HepG2 (cell line): ENCODE results near the gene SIK2. TPM values are rescaled to one million over a fixed set of nuclear protein-coding genes. Genes with fewer than 3 reads are reported as not detected.

ENCODE experiments used
- ATAC-seq: fragments of 200-7000 bp; cut with Tn5 transposase; 3 replicates; pipeline ENCODE4 v1.9.1; 2020; ENCODE audit warnings: mild to moderate bottlenecking, moderate library complexity
- BruUV-seq: library from RNA; stranded (reverse); fragments of 400-500 nt; replicated peaks from 2 replicates; lab custom pipeline; 2021; lab: Mats Ljungman, UMichigan
- CTCF ChIA-PET: fragments of 300-600 bp; formaldehyde crosslinking; extraction: SDS; loops from one replicate; lab custom pipeline; 2021; ENCODE audit warnings: low total read pairs, inconsistent platforms, low intra/inter-chr PET ratio; lab: Yijun Ruan, JAX
- POLR2A ChIA-PET: fragments of 350-600 bp; sonication (Branson Sonifier 250); formaldehyde crosslinking; loops from one replicate; lab custom pipeline; 2020; ENCODE audit warnings: antibody characterized with exemption, inconsistent platforms; lab: Yijun Ruan, JAX
- DNase-seq: peaks from one replicate; pipeline ENCODE4 v3.0.0-alpha.2; 2015; ENCODE audit warnings: low spot score
- FAIRE-seq: peaks from 3 replicates; lab custom pipeline; 2011; peaks lifted over from hg19 to GRCh38; lab: Jason Lieb, UNC
- H2AFZ ChIP-seq: one replicate; pipeline ENCODE4 v1.6.1; 2011; ENCODE audit warnings: low read length, inconsistent platforms
- H3K27ac ChIP-seq: fragments of 300-600 bp; 3 replicates; pipeline ENCODE4 v1.8.0; 2011; ENCODE audit warnings: mixed run types, mild to moderate bottlenecking, mixed read lengths, low read length, inconsistent platforms; ENCODE audit not compliant: insufficient read depth; ENCODE audit errors: extremely low read length
- H3K27me3 ChIP-seq, 2 experiments: fragments of 200-600 bp in 1 of 2; 2 replicates in 1 of 2; 3 replicates in 1 of 2; pipeline versions ENCODE4 v1.6.0 to v1.8.0; 2011; ENCODE audit warnings: low read length in 2 of 2, mild to moderate bottlenecking in 2 of 2, moderate library complexity in 2 of 2, inconsistent platforms in 1 of 2; ENCODE audit not compliant: insufficient read depth in 2 of 2, control insufficient read depth in 1 of 2
- H3K36me3 ChIP-seq, 2 experiments: fragments of 200-600 bp in 1 of 2; replicated peaks in 1 of 2; 2 replicates in 1 of 2; 3 replicates in 1 of 2; pipeline versions ENCODE4 v1.5.1 to v1.8.0; 2011; ENCODE audit warnings: low read length in 2 of 2, inconsistent platforms in 1 of 2; ENCODE audit not compliant: insufficient read depth in 2 of 2, control insufficient read depth in 1 of 2
- H3K4me1 ChIP-seq: 2 replicates; pipeline ENCODE4 v1.5.1; 2012; ENCODE audit warnings: low read length, inconsistent platforms; ENCODE audit not compliant: insufficient read depth
- H3K4me2 ChIP-seq: 2 replicates; pipeline ENCODE4 v1.6.0; 2011; ENCODE audit warnings: low read depth, low read length, inconsistent platforms
- H3K4me3 ChIP-seq, 3 experiments: fragments of 200-600 bp in 1 of 3; sonication (generic), shearing (Covaris generic) in 1 of 3; replicated peaks in 1 of 3; 2 replicates each; pipeline ENCODE4 v1.5.1; 2011 to 2016; ENCODE audit warnings: low read length in 3 of 3, inconsistent platforms in 2 of 3, low read depth in 2 of 3, mild to moderate bottlenecking in 2 of 3, control low read depth in 1 of 3, mixed read lengths in 1 of 3; ENCODE audit not compliant: insufficient read depth in 1 of 3
- H3K79me2 ChIP-seq: one replicate; pipeline ENCODE4 v1.6.1; 2011; ENCODE audit warnings: low read length, inconsistent platforms; ENCODE audit not compliant: insufficient read depth
- H3K9ac ChIP-seq: 2 replicates; pipeline ENCODE4 v1.6.0; 2011; ENCODE audit warnings: mild to moderate bottlenecking, low read depth, low read length, inconsistent platforms; ENCODE audit not compliant: insufficient read depth
- H3K9me3 ChIP-seq: 2 replicates; pipeline ENCODE4 v1.5.1; 2012; ENCODE audit warnings: mild to moderate bottlenecking, low read length
- H4K20me1 ChIP-seq: 2 replicates; pipeline ENCODE4 v1.6.0; 2011; ENCODE audit warnings: inconsistent platforms, mild to moderate bottlenecking, low read length, moderate library complexity; ENCODE audit not compliant: insufficient read depth
- ATF4 ChIP-seq, 2 experiments: fragments of 450-650 bp in 1 of 2; sonication (generic) in 1 of 2; formaldehyde crosslinking; IDR thresholded peaks; 2 replicates each; pipeline versions ENCODE4 v1.5.0 to v1.8.0; 2020 to 2022; ENCODE audit warnings: mild to moderate bottlenecking in 1 of 2, missing genetic modification reagents in 1 of 2
- CREM ChIP-seq, 2 experiments: sonication (generic) in 1 of 2; formaldehyde crosslinking in 1 of 2; IDR thresholded peaks; 2 replicates each; pipeline versions ENCODE4 v1.4.0 to v1.6.1; 2016 to 2020; ENCODE audit warnings: antibody characterized with exemption in 1 of 2, mild to moderate bottlenecking in 1 of 2, missing genetic modification reagents in 1 of 2
- EED ChIP-seq: sonication (generic); formaldehyde crosslinking; IDR thresholded peaks from 2 replicates; pipeline ENCODE4 v1.5.0; 2020; ENCODE audit warnings: mild to moderate bottlenecking, missing genetic modification reagents
- IRX3 ChIP-seq: sonication (generic); formaldehyde crosslinking; IDR thresholded peaks from 2 replicates; pipeline ENCODE4 v1.8.1; 2023; ENCODE audit warnings: mild to moderate bottlenecking, low read depth, missing genetic modification reagents, borderline replicate concordance
- KDM5A ChIP-seq: fragments of 200-600 bp; sonication (generic); IDR thresholded peaks from 2 replicates; pipeline ENCODE4 v1.7.0; 2018; ENCODE audit warnings: antibody characterized with exemption, mild to moderate bottlenecking, low read length, borderline replicate concordance
- KLF15 ChIP-seq: sonication (generic); formaldehyde crosslinking; IDR thresholded peaks from 2 replicates; pipeline ENCODE4 v1.8.1; 2023; ENCODE audit warnings: borderline replicate concordance, mild to moderate bottlenecking, inconsistent platforms, missing genetic modification reagents, mixed read lengths
- KLF9 ChIP-seq: IDR thresholded peaks from 2 replicates; pipeline ENCODE4 v1.6.1; 2016; ENCODE audit warnings: low read depth
- MEIS2 ChIP-seq: sonication (generic); formaldehyde crosslinking; IDR thresholded peaks from 2 replicates; pipeline ENCODE4 v1.9.0; 2021; ENCODE audit warnings: mild to moderate bottlenecking, missing genetic modification reagents
- MXI1 ChIP-seq: IDR thresholded peaks from 3 replicates; pipeline ENCODE4 v1.6.1; 2012; ENCODE audit warnings: low read depth, low read length, inconsistent platforms, borderline replicate concordance
- RCOR2 ChIP-seq: IDR thresholded peaks from 2 replicates; pipeline ENCODE4 v1.6.1; 2016; ENCODE audit warnings: missing biosample characterization, missing genetic modification reagents
- RFX1 ChIP-seq: fragments of 450-650 bp; IDR thresholded peaks from 2 replicates; pipeline ENCODE4 v1.6.1; 2017
- TBX3 ChIP-seq: fragments of 450-650 bp; IDR thresholded peaks from 2 replicates; pipeline ENCODE4 v1.6.1; 2017; ENCODE audit warnings: antibody characterized with exemption, mild to moderate bottlenecking, inconsistent platforms, borderline replicate concordance
- TMF1 ChIP-seq: sonication (generic); formaldehyde crosslinking; IDR thresholded peaks from 2 replicates; pipeline ENCODE4 v1.8.1; 2022; ENCODE audit warnings: low read depth, missing genetic modification reagents
- XBP1 ChIP-seq: sonication (generic); formaldehyde crosslinking; IDR thresholded peaks from 2 replicates; pipeline ENCODE4 v1.5.0; 2020; ENCODE audit warnings: missing genetic modification reagents
- ZKSCAN1 ChIP-seq: fragments of 150-350 bp; IDR thresholded peaks from 2 replicates; pipeline ENCODE4 v1.6.1; 2014; ENCODE audit warnings: low read length
- ZNF546 ChIP-seq: sonication (generic); formaldehyde crosslinking; conservative IDR thresholded peaks from 2 replicates; pipeline ENCODE4 v1.8.1; 2023; ENCODE audit warnings: mild to moderate bottlenecking, missing genetic modification reagents
- WGBS: methylation state at CpG from one replicate; pipeline ENCODE4 v1.1.6; 2017; ENCODE audit warnings: low lambda C conversion rate; 5-methylcytosine and 5-hydroxymethylcytosine counted together
- in situ Hi-C: cut with HindIII; loops from 2 replicates; pipeline ENCODE4 v1.10.0; 2017; ENCODE audit warnings: low pct_unique_long_range_greater_than_20kb; ENCODE audit not compliant: extremely low pct_ligation_motif_present
- intact Hi-C: fragments of 100-400 bp; cut with micrococcal nuclease; formaldehyde crosslinking; loops from one replicate; pipeline ENCODE4 v1.10.0; 2022; ENCODE audit not compliant: unreplicated experiment
- polyA plus RNA-seq, 8 experiments: library from polyadenylated mRNA; depleted of rRNA in 3 of 8; stranded (reverse) in 7 of 8; unstranded in 1 of 8; fragments of >200 nt; fragmentation: Illumina TruSeq in 4 of 8; extraction: Trizol in 4 of 8; gene quantifications; 2 replicates each; pipeline versions ENCODE4 v1.2.1 to v1.2.3, GENCODE V29; 2011 to 2016; ENCODE audit warnings: low read depth in 4 of 8, missing spikeins in 1 of 8, mixed read lengths in 1 of 8; ENCODE audit not compliant: insufficient read depth in 1 of 8
- total RNA-seq, 5 experiments: library from RNA; depleted of rRNA; stranded (reverse); fragments of >200 nt; fragmentation: Illumina TruSeq; extraction: Trizol; gene quantifications; 2 replicates each; pipeline ENCODE4 v1.2.3, GENCODE V29; 2016; ENCODE audit warnings: low read depth in 1 of 5
- TF ChIP-seq, protein P1 (sequence below): sonication (generic); formaldehyde crosslinking; IDR thresholded peaks from 2 replicates; pipeline ENCODE4 v1.8.1; 2022; ENCODE audit warnings: low read depth, mild to moderate bottlenecking, missing genetic modification reagents

SIK2 gene
- total and polyA plus RNA-seq, 2 of the 13 experiments (the other 11 are each of a cell fraction or from before 2014, with no cell fraction given): 8.1 to 15.4 TPM

DNA sequence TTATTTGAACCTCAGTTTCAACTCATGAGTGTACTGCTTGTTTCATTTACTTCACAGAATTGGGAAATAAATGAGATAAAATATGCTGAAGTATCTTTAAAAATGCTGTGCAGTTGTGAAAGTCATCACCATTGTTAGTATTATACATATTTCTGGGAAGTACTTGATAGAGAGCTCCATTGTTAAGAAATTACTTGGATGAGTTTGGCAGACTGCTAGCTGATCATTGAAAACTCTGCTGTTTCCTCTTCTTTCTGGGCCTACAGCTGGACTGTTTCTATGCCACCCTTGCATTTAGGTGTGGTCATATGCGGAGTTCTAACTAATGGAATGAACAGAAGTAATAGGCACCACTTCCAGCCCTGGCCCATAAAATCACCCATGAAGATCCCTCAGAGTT lies 10.0 kb downstream of the SIK2 start:
- H3K9me3 ChIP-seq: no peaks in the 10 kb centered on the region
- FAIRE-seq (no peak), ATAC-seq (no peak), DNase-seq (no peak)
- no peaks in the 10 kb centered on the region for H3K27me3 ChIP-seq
- H3K36me3 ChIP-seq: peaks cover 2 to 3% of the 10 kb centered on the region in 2 experiments; a peak in 3 of 5 replicates
- no peak overlapping the region for H3K9ac ChIP-seq
- BruUV-seq: no TSS peak
- H3K4me1 ChIP-seq: peaks cover 7% of the 10 kb centered on the region
- H2AFZ ChIP-seq: no peak overlapping the region
- H3K79me2 ChIP-seq: peaks cover 18% of the 10 kb centered on the region
- CTCF ChIA-PET: no interaction called here
- no peaks in the 10 kb centered on the region for H4K20me1 ChIP-seq
- in situ Hi-C loops (no loop called here), intact Hi-C loops (no loop called here)
- POLR2A ChIA-PET: interaction anchor here (1.0 kb wide), 1 partner anchor 11 kb away, joined by 3 read pairs; no protein-coding TSS in a partner anchor
- H3K27ac ChIP-seq: no peak overlapping the region
- H3K4me2 ChIP-seq: no peak overlapping the region
- 93% methylated on average over 1 of the region's 1 CpG for WGBS
- TF ChIP-seq RCOR2 (no peak), KDM5A (no peak), IRX3 (CRISPR knock-in tag) (no peak), MXI1 (no peak), ZNF546 (CRISPR knock-in tag) (no peak), ATF4 (CRISPR knock-in tag; IDR thresholded peaks at IDR 0.05) (no peak), CREM (IDR thresholded peaks at IDR 0.05) (no peak), CREM (CRISPR knock-in tag; IDR thresholded peaks at IDR 0.05) (no peak), XBP1 (CRISPR knock-in tag) (no peak), RFX1 (no peak), KLF9 (CRISPR knock-in tag) (no peak), MEIS2 (CRISPR knock-in tag) (no peak), ZKSCAN1 (no peak), TBX3 (no peak), EED (no peak), KLF15 (no peak), TMF1 (no peak)
- TF ChIP-seq, protein P1, sequence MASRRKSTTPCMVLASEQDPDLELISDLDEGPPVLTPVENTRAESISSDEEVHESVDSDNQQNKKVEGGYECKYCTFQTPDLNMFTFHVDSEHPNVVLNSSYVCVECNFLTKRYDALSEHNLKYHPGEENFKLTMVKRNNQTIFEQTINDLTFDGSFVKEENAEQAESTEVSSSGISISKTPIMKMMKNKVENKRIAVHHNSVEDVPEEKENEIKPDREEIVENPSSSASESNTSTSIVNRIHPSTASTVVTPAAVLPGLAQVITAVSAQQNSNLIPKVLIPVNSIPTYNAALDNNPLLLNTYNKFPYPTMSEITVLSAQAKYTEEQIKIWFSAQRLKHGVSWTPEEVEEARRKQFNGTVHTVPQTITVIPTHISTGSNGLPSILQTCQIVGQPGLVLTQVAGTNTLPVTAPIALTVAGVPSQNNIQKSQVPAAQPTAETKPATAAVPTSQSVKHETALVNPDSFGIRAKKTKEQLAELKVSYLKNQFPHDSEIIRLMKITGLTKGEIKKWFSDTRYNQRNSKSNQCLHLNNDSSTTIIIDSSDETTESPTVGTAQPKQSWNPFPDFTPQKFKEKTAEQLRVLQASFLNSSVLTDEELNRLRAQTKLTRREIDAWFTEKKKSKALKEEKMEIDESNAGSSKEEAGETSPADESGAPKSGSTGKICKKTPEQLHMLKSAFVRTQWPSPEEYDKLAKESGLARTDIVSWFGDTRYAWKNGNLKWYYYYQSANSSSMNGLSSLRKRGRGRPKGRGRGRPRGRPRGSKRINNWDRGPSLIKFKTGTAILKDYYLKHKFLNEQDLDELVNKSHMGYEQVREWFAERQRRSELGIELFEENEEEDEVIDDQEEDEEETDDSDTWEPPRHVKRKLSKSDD (CRISPR knock-in tag): no peak
- H3K4me3 ChIP-seq: no peak overlapping the region
